NCI-H2196 (cell line): ENCODE data around the gene FOXN4.

ENCODE experiments used
- DNase-seq: peaks from one replicate; lab custom pipeline; 2025; ENCODE audit not compliant: unreplicated experiment; lab: John Stamatoyannopoulos, UW

Gene FOXN4

GRCh38 chr12:109305547-109305946 is 3.5 kb downstream of the FOXN4 start:
- DNase-seq: no peak

- no peak for DNase-seq
Observed at GRCh38 chr12:109304485-109304884, 4.6 kb downstream of the FOXN4 start.

GRCh38 chr12:109302770-109303169 is 6.3 kb downstream of the FOXN4 start:
- DNase-seq: no peak

- no peak for DNase-seq
Observed at GRCh38 chr12:109302358-109302757, 6.7 kb downstream of the FOXN4 start.

GRCh38 chr12:109301643-109302168 is 7.4 kb downstream of the FOXN4 start:
- no peak for DNase-seq

- DNase-seq: no peak
Observed at GRCh38 chr12:109299849-109300248, 9.2 kb downstream of the FOXN4 start.

- no peak for DNase-seq
Observed at GRCh38 chr12:109296431-109296830, 12.7 kb downstream of the FOXN4 start.

- DNase-seq: no peak
Observed at GRCh38 chr12:109295764-109296425, 13.2 kb downstream of the FOXN4 start.

GRCh38 chr12:109294286-109294796 is 14.7 kb downstream of the FOXN4 start:
- DNase-seq: no peak

- no peak for DNase-seq
Observed at GRCh38 chr12:109293106-109293505, 16.0 kb downstream of the FOXN4 start.

- no peak for DNase-seq
Observed at GRCh38 chr12:109292342-109292711, 16.8 kb downstream of the FOXN4 start.

GRCh38 chr12:109291521-109292341 is 17.4 kb downstream of the FOXN4 start:
- DNase-seq: peak; percentile 95

- no peak for DNase-seq
Observed at GRCh38 chr12:109291117-109291516, 18.0 kb downstream of the FOXN4 start.

GRCh38 chr12:109290061-109290460 is 19.0 kb downstream of the FOXN4 start:
- DNase-seq: no peak

GRCh38 chr12:109289551-109289950 is 19.5 kb downstream of the FOXN4 start:
- no peak for DNase-seq

GRCh38 chr12:109289004-109289403 is 20.1 kb downstream of the FOXN4 start:
- DNase-seq: no peak

GRCh38 chr12:109288571-109288970 is 20.5 kb downstream of the FOXN4 start:
- no peak for DNase-seq

- no peak for DNase-seq
Observed at GRCh38 chr12:109287811-109288469, 21.1 kb downstream of the FOXN4 start.

- no peak for DNase-seq
Observed at GRCh38 chr12:109287181-109287580, 21.9 kb downstream of the FOXN4 start.

- no peak for DNase-seq
Observed at GRCh38 chr12:109286652-109287051, 22.4 kb downstream of the FOXN4 start.

- no peak for DNase-seq
Observed at GRCh38 chr12:109286252-109286651, 22.8 kb downstream of the FOXN4 start.

GRCh38 chr12:109284392-109284791 is 24.7 kb downstream of the FOXN4 start:
- DNase-seq: no peak
